Choroid plexus epithelial cell (primary cell): ENCODE results near the gene GREB1L.

Experiments
- DNase-seq: peaks from one replicate; pipeline ENCODE4 v3.0.0-alpha.2; 2010; ENCODE audit warnings: low read depth
- H3K4me3 ChIP-seq: 2 replicates; pipeline ENCODE4 v1.5.1; 2011; ENCODE audit warnings: low read depth, mild to moderate bottlenecking, control low read depth, low read length, moderate library complexity
- CTCF ChIP-seq: conservative IDR thresholded peaks from 2 replicates; pipeline ENCODE4 v1.5.1; 2011; ENCODE audit warnings: low read depth, mild to moderate bottlenecking, control low read depth, inconsistent platforms, low read length, moderate library complexity

Gene GREB1L

GRCh38 chr18:21441670-21442069 is 199.6 kb downstream of the GREB1L start:
- no peak overlapping the region for H3K4me3 ChIP-seq
- no peak for DNase-seq
- no peak for TF ChIP-seq CTCF

- no peak overlapping the region for H3K4me3 ChIP-seq
- no peak for TF ChIP-seq CTCF
- no peak for DNase-seq
Observed at GRCh38 chr18:21443776-21444464, 201.9 kb downstream of the GREB1L start.

- DNase-seq = peak; percentile 82
- peak; percentile 86 for TF ChIP-seq CTCF
Observed at GRCh38 chr18:21444465-21445212, 202.6 kb downstream of the GREB1L start.

GRCh38 chr18:21448299-21448698 is 206.3 kb downstream of the GREB1L start:
- TF ChIP-seq CTCF = no peak

More at GRCh38 chr18:21444465-21445212, 202.6 kb downstream of the GREB1L start:
- no peak overlapping the region for H3K4me3 ChIP-seq

GRCh38 chr18:21449367-21450290 is 207.6 kb downstream of the GREB1L start:
- no peak overlapping the region for H3K4me3 ChIP-seq
- no peak for TF ChIP-seq CTCF
- no peak for DNase-seq

More at GRCh38 chr18:21448299-21448698, 206.3 kb downstream of the GREB1L start:
- no peak overlapping the region for H3K4me3 ChIP-seq
- DNase-seq = no peak

- no peak overlapping the region for H3K4me3 ChIP-seq
- no peak for DNase-seq
- no peak for TF ChIP-seq CTCF
Observed at GRCh38 chr18:21450503-21450902, 208.5 kb downstream of the GREB1L start.
